Middle frontal gyrus (tissue), 1 donor: Measurements from ENCODE around the gene ZNF606.

Source experiments
- DNase-seq: peaks from one replicate; pipeline ENCODE4 v3.0.0-alpha.2; 2015; ENCODE audit warnings: low spot score; ENCODE audit errors: extremely low spot score

ZNF606 gene

GRCh38 chr19:57934820-57935665 is 67.6 kb downstream of the ZNF606 start, which contains the start of gene ZNF418:
Gene ZNF418, minus strand, starts transcription at chr19:57935402. Its CDS starts 1,580 bp downstream, at chr19:57933822.
- peak; percentile 89 for DNase-seq

GRCh38 chr19:57927587-57927986 is 75.0 kb downstream of the ZNF606 start:
- no peak for DNase-seq
